Ovary (tissue), 3 donors: ENCODE results near the gene SPTSSB.

Source experiments
- EP300 ChIP-seq: sonication (generic); formaldehyde crosslinking; IDR thresholded peaks from one replicate; pipeline ENCODE4 v1.6.1; 2017; ENCODE audit warnings: antibody characterized with exemption
- POLR2A ChIP-seq: fragments of 450-650 bp; IDR thresholded peaks from one replicate; pipeline ENCODE4 v1.6.1; 2017; ENCODE audit warnings: antibody characterized with exemption, mild to moderate bottlenecking, moderate library complexity
- TF ChIP-seq, protein P1 (sequence below), 3 donors: fragments of 450-650 bp in 2 of 3; fragments of 200-600 bp in 1 of 3; IDR thresholded peaks; one replicate each; pipeline versions ENCODE4 v1.5.1 to v1.8.0; 2016 to 2022; ENCODE audit warnings: antibody characterized with exemption in 3 of 3, mild to moderate bottlenecking in 1 of 3
- donor health status: DM: no; HTN: no; CAD: no.

DNA sequence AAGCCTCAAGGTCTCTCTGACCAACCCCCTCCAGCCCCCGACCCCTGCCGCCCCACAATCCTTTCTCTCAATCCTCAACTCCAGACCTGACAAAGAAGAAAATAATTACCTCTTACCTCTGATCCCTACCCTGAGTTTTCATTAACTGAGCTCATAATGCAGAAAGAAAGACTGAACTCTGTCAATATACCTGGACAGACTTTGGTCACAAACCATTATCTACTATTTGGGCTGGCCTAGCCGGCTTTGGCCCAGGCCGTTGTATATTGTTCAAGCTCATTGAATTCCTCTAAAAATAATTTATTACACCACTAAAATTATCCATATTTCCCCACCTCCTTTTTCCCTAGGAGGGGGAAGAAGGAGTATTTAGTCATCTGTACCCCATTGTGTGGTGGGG, 29.3 kb upstream of the SPTSSB start:
- TF ChIP-seq, protein P1, sequence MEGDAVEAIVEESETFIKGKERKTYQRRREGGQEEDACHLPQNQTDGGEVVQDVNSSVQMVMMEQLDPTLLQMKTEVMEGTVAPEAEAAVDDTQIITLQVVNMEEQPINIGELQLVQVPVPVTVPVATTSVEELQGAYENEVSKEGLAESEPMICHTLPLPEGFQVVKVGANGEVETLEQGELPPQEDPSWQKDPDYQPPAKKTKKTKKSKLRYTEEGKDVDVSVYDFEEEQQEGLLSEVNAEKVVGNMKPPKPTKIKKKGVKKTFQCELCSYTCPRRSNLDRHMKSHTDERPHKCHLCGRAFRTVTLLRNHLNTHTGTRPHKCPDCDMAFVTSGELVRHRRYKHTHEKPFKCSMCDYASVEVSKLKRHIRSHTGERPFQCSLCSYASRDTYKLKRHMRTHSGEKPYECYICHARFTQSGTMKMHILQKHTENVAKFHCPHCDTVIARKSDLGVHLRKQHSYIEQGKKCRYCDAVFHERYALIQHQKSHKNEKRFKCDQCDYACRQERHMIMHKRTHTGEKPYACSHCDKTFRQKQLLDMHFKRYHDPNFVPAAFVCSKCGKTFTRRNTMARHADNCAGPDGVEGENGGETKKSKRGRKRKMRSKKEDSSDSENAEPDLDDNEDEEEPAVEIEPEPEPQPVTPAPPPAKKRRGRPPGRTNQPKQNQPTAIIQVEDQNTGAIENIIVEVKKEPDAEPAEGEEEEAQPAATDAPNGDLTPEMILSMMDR (IDR thresholded peaks at IDR 0.05): no peak
- no peak for TF ChIP-seq POLR2A
- TF ChIP-seq EP300: no peak
